Activated naive CD8-positive, alpha-beta T cell treated with anti-CD3 and anti-CD28 coated beads, Interleukin-2, amount 50 U/mL, for 24 hours (primary cell): ENCODE data around the gene ADD2.
"Not testable (repeated sequence)": the region's sequence is repeated elsewhere in the genome, so short reads cannot be mapped to it uniquely, and the experiment has no call there.

Experiments
- ATAC-seq: fragments of 150-1000 bp; cut with Tn5 transposase; one replicate; pipeline ENCODE4 v1.10.0; 2021
- DNase-seq: peaks from one replicate; pipeline ENCODE4 v3.0.0; 2021
- H3K27ac Mint-ChIP-seq: one replicate; pipeline ENCODE4 v1.8.0; 2021; ENCODE audit warnings: mild to moderate bottlenecking, mixed read lengths
- H3K27me3 Mint-ChIP-seq: one replicate; pipeline ENCODE4 v1.8.0; 2021; ENCODE audit warnings: mixed read lengths
- H3K36me3 Mint-ChIP-seq: one replicate; pipeline ENCODE4 v1.8.0; 2021; ENCODE audit warnings: low read depth, mixed read lengths
- H3K4me1 Mint-ChIP-seq: one replicate; pipeline ENCODE4 v1.8.0; 2021; ENCODE audit warnings: mixed read lengths
- H3K4me3 Mint-ChIP-seq: one replicate; pipeline ENCODE4 v1.8.0; 2021; ENCODE audit warnings: mild to moderate bottlenecking, moderate library complexity, mixed read lengths
- H3K9me3 Mint-ChIP-seq: one replicate; pipeline ENCODE4 v1.8.0; 2021; ENCODE audit warnings: mixed read lengths

Gene ADD2

DNA sequence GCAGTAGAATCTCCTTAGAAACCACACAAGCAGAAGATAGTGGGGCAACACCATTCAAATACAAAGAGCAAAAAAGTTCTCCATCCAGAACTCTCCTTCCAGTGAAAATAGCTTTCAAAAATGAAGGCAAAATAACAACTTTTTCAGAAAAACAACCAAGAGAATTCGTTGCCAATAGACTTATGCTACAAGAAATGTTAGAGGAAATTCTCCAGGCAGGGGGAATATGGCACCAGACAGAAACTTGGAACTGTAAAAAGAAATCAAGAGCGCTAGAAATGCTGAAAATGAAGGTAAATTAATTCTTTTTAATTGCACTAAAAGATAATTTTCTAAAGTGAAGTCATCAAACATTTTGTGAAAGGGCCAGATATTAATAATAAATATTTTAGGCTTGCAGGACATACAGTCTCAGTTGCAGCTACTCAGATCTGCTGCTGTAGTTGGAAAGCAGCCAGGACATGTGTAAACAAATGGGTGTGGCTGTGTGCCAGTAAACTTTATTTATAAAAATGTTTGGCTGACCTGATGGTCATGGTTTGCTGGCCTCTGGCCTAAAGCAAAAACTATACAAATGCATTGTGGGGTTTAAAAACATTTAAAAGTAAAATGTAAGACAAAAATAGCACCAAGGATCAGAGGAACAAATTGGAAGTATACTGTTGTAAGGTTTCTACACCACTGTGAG is 140.6 kb downstream of the ADD2 start:
- Mint-ChIP-seq H3K4me3 (no peak overlapping the region), H3K9me3 (no peaks in the 10 kb centered on the region), H3K27ac (no peak overlapping the region), H3K36me3 (no peaks in the 10 kb centered on the region), H3K4me1 (no peaks in the 10 kb centered on the region), H3K27me3 (peaks cover 2% of the 10 kb centered on the region)
- no peak for DNase-seq
- no peak for ATAC-seq

DNA sequence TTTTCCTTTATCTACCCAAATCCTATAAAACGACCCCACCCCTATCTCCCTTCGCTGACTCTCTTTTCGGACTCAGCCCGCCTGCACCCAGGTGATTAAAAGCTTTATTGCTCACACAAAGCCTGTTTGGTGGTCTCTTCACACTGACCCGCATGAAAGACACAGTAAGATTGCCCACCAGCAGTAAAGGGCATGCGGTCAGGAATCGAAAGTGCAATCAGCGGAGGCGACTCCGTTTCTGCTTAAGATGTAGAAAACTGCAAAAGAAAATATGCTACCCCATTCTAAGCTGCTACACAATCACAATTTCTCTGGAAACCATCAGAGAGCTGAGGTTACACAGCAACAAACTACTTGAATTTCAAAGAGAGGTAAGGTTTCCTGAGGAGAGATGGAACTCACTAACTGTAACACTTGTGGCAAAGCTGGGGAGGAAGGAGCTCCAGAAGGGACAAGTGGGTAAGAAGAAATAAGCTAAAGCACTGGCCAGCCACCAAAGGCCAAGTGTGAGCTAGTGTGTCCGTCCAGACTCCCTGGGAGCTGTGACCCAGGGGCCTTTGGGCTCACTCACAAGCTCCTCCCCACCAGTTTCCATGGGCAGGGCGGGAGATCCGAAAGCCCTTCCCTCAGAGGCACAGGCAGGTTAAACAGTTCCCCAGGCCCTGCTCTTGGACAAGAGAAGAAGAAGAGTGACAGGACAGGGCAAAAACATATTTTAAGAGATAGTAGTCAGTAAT is 141.6 kb downstream of the ADD2 start:
- Mint-ChIP-seq H3K4me1 (no peaks in the 10 kb centered on the region), H3K27ac (no peak overlapping the region), H3K4me3 (no peak overlapping the region), H3K27me3 (peaks cover 5% of the 10 kb centered on the region), H3K36me3 (no peaks in the 10 kb centered on the region), H3K9me3 (no peaks in the 10 kb centered on the region)
- ATAC-seq (no peak), DNase-seq (no peak)

DNA sequence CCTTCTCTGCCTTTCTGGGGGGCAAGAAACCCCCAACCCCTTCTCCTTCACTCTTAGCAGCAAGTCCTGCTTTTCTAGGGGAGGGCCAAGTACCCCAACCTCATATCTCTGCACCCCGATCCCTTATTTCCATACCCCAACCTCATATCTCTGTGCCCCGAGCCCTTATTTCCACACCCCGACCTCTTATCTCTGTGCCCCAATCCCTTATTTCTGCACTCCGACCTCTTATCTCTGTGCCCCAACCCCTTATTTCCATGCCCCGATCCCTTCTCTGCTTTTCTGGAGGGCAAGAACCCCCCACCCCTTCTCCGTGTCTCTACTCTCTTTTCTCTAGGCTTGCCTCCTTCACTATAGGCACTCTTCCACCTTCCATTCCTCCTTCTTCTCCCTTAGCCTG is 146.5 kb downstream of the ADD2 start:
- H3K4me1 Mint-ChIP-seq, H3K36me3 Mint-ChIP-seq, DNase-seq, H3K9me3 Mint-ChIP-seq, ATAC-seq, H3K4me3 Mint-ChIP-seq, H3K27me3 Mint-ChIP-seq, H3K27ac Mint-ChIP-seq: not testable (repeated sequence)

DNA sequence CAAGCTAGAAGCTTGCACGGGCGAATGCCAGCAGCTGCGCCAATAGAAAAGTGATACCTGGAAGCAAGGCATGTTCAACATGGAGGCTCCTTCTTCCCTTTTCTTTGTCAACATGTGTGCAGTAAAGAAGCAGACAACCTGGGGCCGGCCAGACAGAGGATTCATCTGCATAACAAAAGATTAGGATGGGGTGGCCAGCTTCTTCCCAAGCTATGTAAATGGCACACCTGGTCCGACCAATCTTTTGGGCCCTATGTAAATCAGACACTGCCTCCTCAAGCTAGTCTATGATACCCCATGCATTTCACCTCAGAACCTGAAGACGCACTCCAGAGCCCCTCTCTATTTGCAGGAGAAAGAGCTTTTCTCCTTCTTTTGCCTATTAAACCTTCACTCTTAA is 148.0 kb downstream of the ADD2 start:
- no peak for ATAC-seq
- no peak for DNase-seq
- no peak overlapping the region for H3K4me3 Mint-ChIP-seq
- H3K27ac Mint-ChIP-seq = no peak overlapping the region
- no peaks in the 10 kb centered on the region for H3K36me3 Mint-ChIP-seq
- peaks cover 8% of the 10 kb centered on the region for H3K27me3 Mint-ChIP-seq
- H3K4me1 Mint-ChIP-seq = peaks cover 2% of the 10 kb centered on the region
- no peaks in the 10 kb centered on the region for H3K9me3 Mint-ChIP-seq

DNA sequence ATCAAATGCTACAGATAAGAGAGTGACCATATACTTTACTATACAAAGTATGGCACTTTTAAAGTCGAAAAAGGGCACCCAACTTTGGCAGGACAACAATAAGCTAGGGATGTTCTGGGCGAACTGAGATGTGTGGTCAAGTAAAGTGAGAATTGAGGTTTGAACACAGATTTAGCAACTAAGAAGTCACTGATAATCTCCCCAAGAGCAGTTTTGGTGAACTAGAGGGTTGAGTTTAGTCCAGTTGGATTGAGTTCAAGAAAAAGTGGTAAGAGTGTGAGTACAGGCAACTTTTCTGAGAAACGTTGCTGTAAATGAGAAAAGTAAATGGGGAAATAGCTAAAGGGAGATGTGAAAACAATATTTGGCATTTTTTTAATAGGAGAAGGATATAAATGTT is 148.8 kb downstream of the ADD2 start:
- H3K27me3 Mint-ChIP-seq = peaks cover 8% of the 10 kb centered on the region
- ATAC-seq (no peak), DNase-seq (no peak)
- no peak overlapping the region for H3K4me3 Mint-ChIP-seq
- H3K9me3 Mint-ChIP-seq = no peaks in the 10 kb centered on the region
- H3K4me1 Mint-ChIP-seq = peaks cover 2% of the 10 kb centered on the region
- no peaks in the 10 kb centered on the region for H3K36me3 Mint-ChIP-seq
- H3K27ac Mint-ChIP-seq = no peak overlapping the region

DNA sequence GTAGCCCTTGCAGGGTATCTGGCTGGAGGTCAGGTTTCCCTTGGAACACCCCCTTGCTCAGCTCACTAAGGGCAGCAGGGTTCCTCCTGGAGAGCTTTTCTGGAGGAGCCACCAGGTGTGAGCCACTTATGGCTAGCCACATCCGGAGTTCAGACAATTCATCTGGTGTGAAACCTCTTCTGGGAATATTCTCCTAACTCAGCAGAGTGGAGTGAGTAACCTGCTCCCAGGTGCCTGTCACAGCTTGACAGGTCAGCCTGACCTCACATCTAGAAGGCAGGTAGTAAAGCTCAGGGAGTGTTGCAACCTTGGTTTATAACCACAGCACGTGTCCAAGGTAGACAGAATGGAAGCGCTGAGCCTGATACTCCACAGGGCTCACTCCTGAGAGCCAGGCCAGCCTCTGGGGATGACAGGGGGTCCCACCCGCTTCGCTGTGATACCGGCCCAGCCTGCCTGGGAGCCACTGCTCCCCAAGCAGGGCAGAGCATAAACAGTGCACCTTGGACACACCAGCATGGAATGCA is 151.8 kb downstream of the ADD2 start:
- H3K36me3 Mint-ChIP-seq = no peaks in the 10 kb centered on the region
- peaks cover 8% of the 10 kb centered on the region for H3K27me3 Mint-ChIP-seq
- H3K9me3 Mint-ChIP-seq = no peaks in the 10 kb centered on the region
- ATAC-seq (no peak), DNase-seq (no peak)
- peaks cover 2% of the 10 kb centered on the region for H3K4me1 Mint-ChIP-seq
- H3K4me3 Mint-ChIP-seq = no peak overlapping the region
- no peak overlapping the region for H3K27ac Mint-ChIP-seq

DNA sequence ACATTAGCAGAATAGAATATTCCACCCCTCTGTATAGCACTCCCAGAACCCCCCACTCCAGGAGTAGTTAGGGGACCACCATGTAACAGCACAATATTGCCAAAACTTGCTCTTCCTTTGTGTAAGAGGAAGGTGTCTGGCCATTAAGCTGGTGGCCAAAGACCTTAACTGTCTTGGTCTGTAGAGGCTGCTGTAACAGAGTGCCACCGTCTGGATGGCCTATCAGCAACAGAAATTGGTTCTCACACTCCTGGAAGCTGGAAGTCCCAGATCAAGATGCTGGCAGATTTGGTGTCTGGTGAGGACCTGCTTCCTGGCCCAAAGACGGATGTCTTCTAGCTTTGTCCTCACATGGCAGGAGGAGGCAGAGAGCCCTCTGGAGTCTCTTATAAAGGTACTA is 152.8 kb downstream of the ADD2 start:
- peaks cover 2% of the 10 kb centered on the region for H3K4me1 Mint-ChIP-seq
- no peaks in the 10 kb centered on the region for H3K9me3 Mint-ChIP-seq
- H3K27me3 Mint-ChIP-seq = peaks cover 4% of the 10 kb centered on the region
- H3K27ac Mint-ChIP-seq = no peak overlapping the region
- DNase-seq (no peak), ATAC-seq (no peak)
- no peaks in the 10 kb centered on the region for H3K36me3 Mint-ChIP-seq
- H3K4me3 Mint-ChIP-seq = no peak overlapping the region

DNA sequence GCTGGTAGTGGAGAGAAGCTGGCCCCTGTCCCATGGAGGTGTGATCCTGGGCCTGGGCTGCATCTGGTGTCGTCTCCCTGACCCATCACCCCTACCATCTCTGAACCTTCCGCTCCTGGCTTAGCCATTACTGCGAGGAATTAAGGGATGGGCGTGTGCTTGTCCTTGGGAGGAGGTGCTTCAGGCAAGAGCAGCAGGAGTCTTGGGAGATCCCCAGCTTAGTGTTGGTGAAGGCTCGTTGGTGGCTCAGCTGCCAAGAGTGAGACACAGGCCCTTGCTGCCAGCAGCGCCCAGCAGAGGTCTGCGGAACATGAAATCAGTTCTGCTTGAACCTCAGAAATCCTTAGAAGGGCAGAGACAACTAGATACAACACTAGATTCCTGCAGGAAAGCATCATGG is 154.5 kb downstream of the ADD2 start:
- Mint-ChIP-seq H3K27me3 (peaks cover 3% of the 10 kb centered on the region), H3K27ac (no peak overlapping the region), H3K9me3 (no peaks in the 10 kb centered on the region), H3K4me1 (no peaks in the 10 kb centered on the region), H3K36me3 (no peaks in the 10 kb centered on the region), H3K4me3 (no peak overlapping the region)
- DNase-seq (no peak), ATAC-seq (no peak)

DNA sequence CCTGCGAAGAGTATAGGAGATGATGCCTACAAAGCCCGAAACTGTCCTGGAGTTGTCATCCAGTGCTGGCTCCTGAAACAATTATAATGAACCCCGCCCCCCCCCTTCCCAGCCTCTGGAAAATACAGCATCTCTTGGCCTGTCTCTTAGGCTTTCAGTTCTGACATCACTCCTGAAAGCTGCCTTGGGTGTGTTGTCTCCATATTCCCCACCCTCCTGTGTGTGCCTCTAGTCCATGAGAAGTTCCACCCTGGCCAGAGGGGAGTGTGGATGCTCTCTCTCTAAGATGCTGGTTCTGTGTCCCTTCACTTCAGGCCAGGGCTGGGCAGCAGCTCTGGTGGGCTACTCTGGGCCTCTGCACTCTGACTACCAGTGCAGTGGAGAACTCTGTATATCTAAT is 155.4 kb downstream of the ADD2 start:
- H3K9me3 Mint-ChIP-seq = no peaks in the 10 kb centered on the region
- no peaks in the 10 kb centered on the region for H3K4me1 Mint-ChIP-seq
- H3K36me3 Mint-ChIP-seq = no peaks in the 10 kb centered on the region
- ATAC-seq (no peak), DNase-seq (no peak)
- no peak overlapping the region for H3K27ac Mint-ChIP-seq
- peaks cover 3% of the 10 kb centered on the region for H3K27me3 Mint-ChIP-seq
- no peak overlapping the region for H3K4me3 Mint-ChIP-seq

DNA sequence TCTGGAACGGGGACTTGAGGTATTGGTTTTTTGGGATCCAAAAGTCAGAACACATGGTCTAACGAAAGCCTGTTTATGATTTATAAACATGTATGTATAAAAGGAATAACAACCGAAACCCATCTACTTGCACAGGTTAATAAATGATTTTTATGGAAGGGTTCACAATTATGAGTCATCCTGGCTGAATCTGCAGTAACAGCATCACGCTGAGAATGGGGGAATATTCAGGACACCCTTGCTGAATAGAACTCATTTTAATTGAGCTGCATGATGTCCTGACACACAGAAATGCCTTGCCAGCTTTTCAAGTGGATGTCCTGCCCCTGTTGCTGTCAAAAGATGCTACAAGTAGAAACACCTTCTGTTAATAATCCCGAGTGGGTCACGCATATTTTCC is 159.6 kb downstream of the ADD2 start:
- H3K36me3 Mint-ChIP-seq = no peaks in the 10 kb centered on the region
- no peak for DNase-seq
- ATAC-seq = no peak
- H3K4me3 Mint-ChIP-seq = no peak overlapping the region
- H3K27me3 Mint-ChIP-seq = peaks cover 5% of the 10 kb centered on the region
- H3K4me1 Mint-ChIP-seq = no peaks in the 10 kb centered on the region
- H3K9me3 Mint-ChIP-seq = no peaks in the 10 kb centered on the region
- H3K27ac Mint-ChIP-seq = no peak overlapping the region

DNA sequence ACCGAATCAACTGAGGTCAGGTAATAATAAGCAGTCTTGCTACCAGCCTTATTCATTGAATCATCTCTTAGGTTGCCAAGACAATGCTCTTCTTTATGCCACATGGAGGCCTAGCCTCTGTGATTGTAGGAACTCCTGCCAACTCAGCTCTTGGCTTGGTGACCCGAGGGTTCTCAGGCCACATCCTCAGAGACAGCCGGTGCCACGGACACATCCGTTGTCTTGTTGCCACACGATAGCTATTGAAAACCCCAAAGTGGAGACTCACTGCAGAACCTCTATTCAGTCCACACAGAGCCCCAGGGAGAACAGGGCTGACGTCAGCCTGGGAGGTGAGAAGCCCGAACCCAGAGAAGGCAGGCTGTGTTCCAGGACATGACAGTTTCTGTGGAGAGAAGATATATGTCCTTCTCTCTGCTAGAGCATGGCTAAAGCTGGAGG is 160.9 kb downstream of the ADD2 start:
- no peak for DNase-seq
- H3K9me3 Mint-ChIP-seq = no peaks in the 10 kb centered on the region
- no peak overlapping the region for H3K4me3 Mint-ChIP-seq
- no peaks in the 10 kb centered on the region for H3K4me1 Mint-ChIP-seq
- no peak overlapping the region for H3K27ac Mint-ChIP-seq
- no peaks in the 10 kb centered on the region for H3K36me3 Mint-ChIP-seq
- peaks cover 7% of the 10 kb centered on the region for H3K27me3 Mint-ChIP-seq
- ATAC-seq = peak; percentile 10
